Osteocyte (in vitro differentiated cells): ENCODE results near the gene GK2. TPM values are rescaled to one million over a fixed set of nuclear protein-coding genes. Genes with fewer than 3 reads are reported as not detected.

Experiments used
- DNase-seq: peaks from one replicate; pipeline ENCODE4 v3.0.0; 2021; ENCODE audit warnings: mixed read lengths; ENCODE audit not compliant: unreplicated experiment; ENCODE audit errors: extremely low spot score
- H3K27ac Mint-ChIP-seq: one replicate; pipeline ENCODE4 v1.8.0; 2021; ENCODE audit warnings: mild to moderate bottlenecking, mixed read lengths; ENCODE audit not compliant: unreplicated experiment
- H3K27me3 Mint-ChIP-seq: one replicate; pipeline ENCODE4 v1.8.0; 2021; ENCODE audit warnings: mixed read lengths; ENCODE audit not compliant: unreplicated experiment
- H3K36me3 Mint-ChIP-seq: one replicate; pipeline ENCODE4 v1.8.0; 2021; ENCODE audit warnings: mixed read lengths; ENCODE audit not compliant: unreplicated experiment
- H3K4me1 Mint-ChIP-seq: one replicate; pipeline ENCODE4 v1.8.0; 2021; ENCODE audit warnings: mixed read lengths; ENCODE audit not compliant: unreplicated experiment
- H3K4me3 Mint-ChIP-seq: one replicate; pipeline ENCODE4 v1.8.0; 2021; ENCODE audit warnings: mild to moderate bottlenecking, moderate library complexity, mixed read lengths; ENCODE audit not compliant: unreplicated experiment
- H3K9me3 Mint-ChIP-seq: one replicate; pipeline ENCODE4 v1.8.0; 2021; ENCODE audit warnings: mixed read lengths; ENCODE audit not compliant: unreplicated experiment
- total RNA-seq: library from RNA; stranded (reverse); gene quantifications from 2 replicates; pipeline ENCODE4 v1.2.1, GENCODE V29; 2021
- TF ChIP-seq, protein P1 (sequence below): fragments of 200-600 bp; sonication (generic); IDR thresholded peaks from 2 replicates; pipeline ENCODE4 v1.5.0; 2021; ENCODE audit warnings: antibody characterized with exemption, mild to moderate bottlenecking, moderate library complexity

The GK2 gene
- total RNA-seq, 1 donor from 2014 or later: not detected

DNA sequence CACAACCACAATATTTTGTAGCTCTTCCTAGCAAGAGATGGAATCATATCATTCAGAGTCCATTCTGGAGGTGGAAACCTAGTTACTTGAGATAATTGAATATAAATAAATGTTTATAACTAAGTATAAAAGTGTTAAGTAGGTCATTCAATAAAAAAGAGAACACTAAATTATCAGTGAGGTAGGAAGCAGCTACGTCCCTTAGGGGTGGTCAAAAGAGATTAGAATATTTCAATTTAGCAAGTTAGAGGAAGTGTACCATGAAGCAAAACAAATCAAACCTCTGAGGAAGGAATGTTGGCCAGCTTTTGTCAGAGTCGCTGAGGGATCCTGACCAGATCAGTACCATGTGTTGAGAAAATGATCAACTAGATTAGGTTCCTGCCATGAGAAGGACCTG is 38.0 kb downstream of the GK2 start:
- H3K9me3 Mint-ChIP-seq: no peaks in the 10 kb centered on the region

DNA sequence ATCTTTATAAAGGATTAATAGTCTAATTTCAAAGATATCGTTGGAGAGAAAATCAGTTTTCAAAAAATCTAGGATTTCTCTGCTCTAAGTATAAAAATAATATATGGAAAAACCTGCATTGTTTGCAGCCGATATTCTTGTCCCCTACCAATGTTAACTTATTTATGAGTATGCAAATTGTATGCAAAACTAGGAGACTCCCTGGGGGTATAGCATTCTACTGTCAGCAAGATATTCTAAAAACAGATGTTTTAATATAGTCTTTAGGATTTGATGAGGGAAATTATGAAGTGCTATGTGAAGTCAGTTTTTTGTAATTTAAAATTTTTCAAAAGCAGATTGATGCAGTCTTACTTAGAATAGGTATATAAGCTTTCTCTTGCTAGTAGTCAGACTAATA is 40.9 kb downstream of the GK2 start:
- H3K27me3 Mint-ChIP-seq: peaks cover 5% of the 10 kb centered on the region
- H3K4me3 Mint-ChIP-seq: no peak overlapping the region
- no peaks in the 10 kb centered on the region for H3K4me1 Mint-ChIP-seq
- H3K9me3 Mint-ChIP-seq: no peaks in the 10 kb centered on the region
- no peak overlapping the region for H3K27ac Mint-ChIP-seq
- DNase-seq: no peak
- TF ChIP-seq, protein P1, sequence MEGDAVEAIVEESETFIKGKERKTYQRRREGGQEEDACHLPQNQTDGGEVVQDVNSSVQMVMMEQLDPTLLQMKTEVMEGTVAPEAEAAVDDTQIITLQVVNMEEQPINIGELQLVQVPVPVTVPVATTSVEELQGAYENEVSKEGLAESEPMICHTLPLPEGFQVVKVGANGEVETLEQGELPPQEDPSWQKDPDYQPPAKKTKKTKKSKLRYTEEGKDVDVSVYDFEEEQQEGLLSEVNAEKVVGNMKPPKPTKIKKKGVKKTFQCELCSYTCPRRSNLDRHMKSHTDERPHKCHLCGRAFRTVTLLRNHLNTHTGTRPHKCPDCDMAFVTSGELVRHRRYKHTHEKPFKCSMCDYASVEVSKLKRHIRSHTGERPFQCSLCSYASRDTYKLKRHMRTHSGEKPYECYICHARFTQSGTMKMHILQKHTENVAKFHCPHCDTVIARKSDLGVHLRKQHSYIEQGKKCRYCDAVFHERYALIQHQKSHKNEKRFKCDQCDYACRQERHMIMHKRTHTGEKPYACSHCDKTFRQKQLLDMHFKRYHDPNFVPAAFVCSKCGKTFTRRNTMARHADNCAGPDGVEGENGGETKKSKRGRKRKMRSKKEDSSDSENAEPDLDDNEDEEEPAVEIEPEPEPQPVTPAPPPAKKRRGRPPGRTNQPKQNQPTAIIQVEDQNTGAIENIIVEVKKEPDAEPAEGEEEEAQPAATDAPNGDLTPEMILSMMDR: no peak
- no peaks in the 10 kb centered on the region for H3K36me3 Mint-ChIP-seq

More for the DNA sequence above, 38.0 kb downstream of the GK2 start:
- TF ChIP-seq, protein P1: no peak
- H3K27ac Mint-ChIP-seq: no peak overlapping the region
- H3K4me1 Mint-ChIP-seq: no peaks in the 10 kb centered on the region
- no peak overlapping the region for H3K4me3 Mint-ChIP-seq
- DNase-seq: no peak
- H3K36me3 Mint-ChIP-seq: no peaks in the 10 kb centered on the region
- peaks cover 5% of the 10 kb centered on the region for H3K27me3 Mint-ChIP-seq

DNA sequence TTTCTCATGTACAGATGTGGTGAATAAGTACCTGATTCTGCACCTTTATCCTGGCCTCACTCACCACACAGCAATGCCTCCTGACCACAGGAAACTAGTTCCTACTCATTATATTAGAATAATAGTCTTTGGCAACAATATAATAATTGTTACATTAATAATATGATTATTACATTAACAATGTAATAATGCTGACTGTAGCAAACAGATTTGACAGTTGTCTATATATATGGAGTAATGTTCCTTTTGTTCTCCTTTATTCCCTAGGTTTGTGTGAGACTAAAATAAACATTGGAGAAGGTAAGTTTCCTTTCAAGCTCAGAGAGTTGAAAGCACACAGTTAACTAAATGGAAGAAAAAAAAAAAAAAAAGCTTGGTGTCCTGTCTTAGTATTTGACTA is 41.6 kb downstream of the GK2 start:
- no peak for DNase-seq
- TF ChIP-seq, protein P1: no peak
- Mint-ChIP-seq H3K4me1 (no peaks in the 10 kb centered on the region), H3K27ac (no peak overlapping the region), H3K27me3 (peaks cover 5% of the 10 kb centered on the region), H3K9me3 (no peaks in the 10 kb centered on the region), H3K4me3 (no peak overlapping the region), H3K36me3 (no peaks in the 10 kb centered on the region)

DNA sequence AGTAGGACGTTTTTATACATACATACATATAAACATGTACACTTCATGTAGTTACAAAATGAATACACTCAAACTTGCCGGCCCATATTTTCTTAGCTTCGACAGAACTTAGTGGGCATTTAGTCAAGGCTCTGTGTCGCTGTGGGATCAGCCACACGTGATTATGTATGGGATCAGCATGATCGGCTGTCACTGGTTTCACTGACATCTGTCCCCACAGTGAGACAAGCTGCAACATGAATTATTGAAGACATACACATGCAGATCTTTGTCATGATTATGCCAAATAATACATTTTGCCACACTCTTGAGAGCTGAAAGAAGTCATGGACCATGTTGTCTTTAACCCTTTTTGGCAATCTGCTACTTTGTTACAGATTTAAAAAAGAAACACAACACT is 44.0 kb downstream of the GK2 start:
- Mint-ChIP-seq H3K36me3 (no peaks in the 10 kb centered on the region), H3K27me3 (no peaks in the 10 kb centered on the region), H3K27ac (no peak overlapping the region), H3K9me3 (no peaks in the 10 kb centered on the region), H3K4me3 (no peak overlapping the region), H3K4me1 (no peaks in the 10 kb centered on the region)
- DNase-seq: no peak
- TF ChIP-seq, protein P1: no peak

DNA sequence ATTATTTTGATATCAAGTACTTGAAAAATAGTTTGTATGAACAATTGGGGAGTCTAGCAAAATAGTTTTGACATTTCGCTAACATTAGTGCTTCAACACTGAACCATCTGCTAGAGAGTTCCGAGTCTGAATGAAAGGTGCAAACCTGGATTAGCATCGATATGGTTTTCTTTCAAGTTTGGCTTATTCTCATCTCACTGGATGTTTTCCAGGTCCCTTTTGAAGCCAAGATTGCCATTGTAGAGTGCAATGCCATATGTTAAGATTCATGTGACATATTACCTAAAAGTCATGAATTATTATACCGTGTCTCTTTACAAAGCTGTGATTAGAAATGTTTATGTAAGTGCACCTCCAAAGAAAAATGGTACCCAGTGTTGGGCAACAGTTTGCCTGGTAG is 45.4 kb downstream of the GK2 start:
- H3K36me3 Mint-ChIP-seq: no peaks in the 10 kb centered on the region

More for the DNA sequence above, 45.4 kb downstream of the GK2 start:
- H3K27ac Mint-ChIP-seq: no peak overlapping the region
- TF ChIP-seq, protein P1: no peak
- no peaks in the 10 kb centered on the region for H3K4me1 Mint-ChIP-seq
- no peak overlapping the region for H3K4me3 Mint-ChIP-seq
- no peaks in the 10 kb centered on the region for H3K9me3 Mint-ChIP-seq
- no peaks in the 10 kb centered on the region for H3K27me3 Mint-ChIP-seq
- no peak for DNase-seq
